WTC11 (cell line): ENCODE measurements around the gene STXBP5. TPM values are rescaled to one million over a fixed set of nuclear protein-coding genes. Genes with fewer than 3 reads are reported as not detected.

Experiments used
- CBFB ChIP-seq: sonication (generic); formaldehyde crosslinking; IDR thresholded peaks from 2 replicates; pipeline ENCODE4 v1.8.1; 2022; ENCODE audit warnings: mild to moderate bottlenecking, low read depth, missing genetic modification reagents
- CREB1 ChIP-seq: sonication (generic); formaldehyde crosslinking; IDR thresholded peaks from 2 replicates; pipeline ENCODE4 v1.8.0; 2023; ENCODE audit warnings: mild to moderate bottlenecking, missing genetic modification reagents
- SP1 ChIP-seq: sonication (generic); formaldehyde crosslinking; conservative IDR thresholded peaks from 2 replicates; pipeline ENCODE4 v1.8.1; 2022; ENCODE audit warnings: missing genetic modification reagents
- total RNA-seq: library from RNA; stranded (reverse); gene quantifications from 3 replicates; pipeline ENCODE4 v1.2.3, GENCODE V29; 2021

STXBP5 gene
- total RNA-seq, 1 experiment from 2014 or later = 13.2 TPM

DNA sequence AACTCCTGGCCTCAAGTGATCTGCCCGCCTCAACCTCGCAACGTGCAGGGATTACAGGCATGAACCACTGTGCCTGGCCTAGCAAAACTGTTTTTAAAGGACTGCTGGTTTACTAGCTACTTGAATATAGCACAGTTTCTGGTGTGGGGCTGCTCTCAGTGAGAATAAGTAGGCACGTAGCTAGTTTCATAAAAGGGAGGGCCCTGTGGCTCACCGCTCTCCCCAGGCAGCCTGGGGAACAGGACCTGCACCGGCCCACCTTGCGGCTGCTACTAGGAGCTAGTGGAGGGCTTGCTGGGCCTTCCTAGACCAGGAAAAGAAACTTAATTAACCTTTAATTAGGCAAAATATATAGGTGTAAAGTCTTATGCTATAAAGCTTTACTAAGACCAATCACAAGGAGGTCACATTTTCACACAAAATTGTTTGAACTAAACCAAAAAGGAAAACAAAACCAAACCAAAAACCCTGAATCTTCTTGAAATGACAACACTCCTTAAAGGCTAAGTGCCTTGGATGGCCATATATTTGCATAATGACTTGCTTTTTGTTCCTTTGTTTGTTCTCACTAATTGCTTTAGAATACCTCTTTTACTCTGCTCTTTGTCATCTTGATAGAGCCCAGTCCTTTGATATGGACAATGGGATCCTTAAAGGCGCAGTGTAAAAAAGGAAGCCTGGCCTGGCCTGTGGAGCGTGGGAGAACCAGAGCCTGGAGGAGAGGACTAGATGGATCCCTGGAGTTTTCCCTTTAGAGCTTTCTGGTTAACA is 234.7 kb downstream of the STXBP5 start (continued):
- TF ChIP-seq CREB1 (CRISPR knock-in tag) = no peak
- TF ChIP-seq SP1 (CRISPR knock-in tag) = 0 out of 2 replicates have a peak, but pooled peaks have one; percentile 10
- no peak for TF ChIP-seq CBFB (CRISPR knock-in tag)
